A549 (cell line): ENCODE data around the gene PEX26. TPM values are rescaled to one million over a fixed set of nuclear protein-coding genes. Genes with fewer than 3 reads are reported as not detected.

Experiments used
- ATOH8 ChIP-seq: fragments of 250-450 bp; sonication (Bioruptor Pico); IDR thresholded peaks from 2 replicates; pipeline ENCODE4 v1.5.0; 2020; ENCODE audit warnings: low read depth, mild to moderate bottlenecking, moderate library complexity
- CBX2 ChIP-seq: fragments of 200-600 bp; sonication (generic); IDR thresholded peaks from 2 replicates; pipeline ENCODE4 v1.6.1; 2016; ENCODE audit warnings: low read depth, mild to moderate bottlenecking, borderline replicate concordance
- EHMT2 ChIP-seq: fragments of 200-600 bp; sonication (generic); IDR thresholded peaks from 2 replicates; pipeline ENCODE4 v1.6.1; 2016; ENCODE audit warnings: antibody characterized with exemption, low read depth, mild to moderate bottlenecking, moderate library complexity
- ESRRA ChIP-seq: fragments of 150-350 bp; IDR thresholded peaks from 2 replicates; pipeline ENCODE4 v1.6.1; 2014; ENCODE audit warnings: mild to moderate bottlenecking, low read length, borderline replicate concordance
- FOSB ChIP-seq: fragments of 250-450 bp; sonication (Bioruptor Pico); IDR thresholded peaks from 2 replicates; pipeline ENCODE4 v1.5.0; 2020; ENCODE audit warnings: mild to moderate bottlenecking, moderate library complexity
- FOSL2 ChIP-seq, 2 experiments: fragments of 450-650 bp in 1 of 2; fragments of >200 bp in 1 of 2; sonication (Bioruptor Twin) in 1 of 2; formaldehyde crosslinking; IDR thresholded peaks; 2 replicates each; pipeline versions ENCODE4 v1.5.0 to v1.6.1; 2016 to 2020; ENCODE audit warnings: mild to moderate bottlenecking in 1 of 2, moderate library complexity in 1 of 2
- FOXS1 ChIP-seq: fragments of 250-450 bp; sonication (Bioruptor Pico); IDR thresholded peaks from 2 replicates; pipeline ENCODE4 v1.5.0; 2020; ENCODE audit warnings: mild to moderate bottlenecking, moderate library complexity
- HES2 ChIP-seq: fragments of >200 bp; sonication (Bioruptor Twin); formaldehyde crosslinking; IDR thresholded peaks from 2 replicates; pipeline ENCODE4 v1.6.1; 2016
- HOXB5 ChIP-seq: fragments of 250-450 bp; sonication (Bioruptor Pico); IDR thresholded peaks from 2 replicates; pipeline ENCODE4 v1.5.0; 2020; ENCODE audit warnings: mild to moderate bottlenecking, moderate library complexity
- NR3C1 ChIP-seq: fragments of >200 bp; sonication (Bioruptor Twin); formaldehyde crosslinking; IDR thresholded peaks from 3 replicates; pipeline ENCODE4 v1.6.1; 2017
- RAD21 ChIP-seq, 2 experiments: fragments of >200 bp in 1 of 2; sonication (Bioruptor Twin) in 1 of 2; formaldehyde crosslinking in 1 of 2; IDR thresholded peaks in 1 of 2; conservative IDR thresholded peaks in 1 of 2; 2 replicates in 1 of 2; 3 replicates in 1 of 2; pipeline ENCODE4 v1.6.1; 2012 to 2018; ENCODE audit warnings: inconsistent platforms in 1 of 2
- polyA plus RNA-seq, 4 experiments: library from polyadenylated mRNA; depleted of rRNA in 3 of 4; stranded (reverse); fragments of >200 nt; fragmentation: RNase III in 1 of 4; extraction: RNeasy Plus Mini Kit Qiagen cat#74134 plus additional on column Dnase treatment in 1 of 4; gene quantifications; 2 replicates in 3 of 4; 3 replicates in 1 of 4; pipeline ENCODE4 v1.2.3, GENCODE V29; 2011 to 2017
- TF ChIP-seq, protein P1 (sequence below): fragments of >200 bp; sonication (Bioruptor Twin); formaldehyde crosslinking; IDR thresholded peaks from 3 replicates; pipeline ENCODE4 v1.6.1; 2016
- TF ChIP-seq, protein P2 (sequence below): fragments of 200-600 bp; sonication (generic); IDR thresholded peaks from 2 replicates; pipeline ENCODE4 v1.6.1; 2016; ENCODE audit warnings: antibody characterized with exemption, mild to moderate bottlenecking, moderate library complexity
- TF ChIP-seq, protein P3 (sequence below): fragments of 250-450 bp; sonication (Bioruptor Pico); IDR thresholded peaks from 2 replicates; pipeline ENCODE4 v1.5.0; 2021; ENCODE audit warnings: mild to moderate bottlenecking, moderate library complexity, borderline replicate concordance
- TF ChIP-seq, protein P4 (sequence below): fragments of 450-650 bp; IDR thresholded peaks from 2 replicates; pipeline ENCODE4 v1.6.1; 2014; ENCODE audit warnings: antibody characterized with exemption

Gene PEX26
- polyA plus RNA-seq, 2 of the 4 experiments (the other 2 are of a cell fraction) = 11.8 to 12.4 TPM

DNA sequence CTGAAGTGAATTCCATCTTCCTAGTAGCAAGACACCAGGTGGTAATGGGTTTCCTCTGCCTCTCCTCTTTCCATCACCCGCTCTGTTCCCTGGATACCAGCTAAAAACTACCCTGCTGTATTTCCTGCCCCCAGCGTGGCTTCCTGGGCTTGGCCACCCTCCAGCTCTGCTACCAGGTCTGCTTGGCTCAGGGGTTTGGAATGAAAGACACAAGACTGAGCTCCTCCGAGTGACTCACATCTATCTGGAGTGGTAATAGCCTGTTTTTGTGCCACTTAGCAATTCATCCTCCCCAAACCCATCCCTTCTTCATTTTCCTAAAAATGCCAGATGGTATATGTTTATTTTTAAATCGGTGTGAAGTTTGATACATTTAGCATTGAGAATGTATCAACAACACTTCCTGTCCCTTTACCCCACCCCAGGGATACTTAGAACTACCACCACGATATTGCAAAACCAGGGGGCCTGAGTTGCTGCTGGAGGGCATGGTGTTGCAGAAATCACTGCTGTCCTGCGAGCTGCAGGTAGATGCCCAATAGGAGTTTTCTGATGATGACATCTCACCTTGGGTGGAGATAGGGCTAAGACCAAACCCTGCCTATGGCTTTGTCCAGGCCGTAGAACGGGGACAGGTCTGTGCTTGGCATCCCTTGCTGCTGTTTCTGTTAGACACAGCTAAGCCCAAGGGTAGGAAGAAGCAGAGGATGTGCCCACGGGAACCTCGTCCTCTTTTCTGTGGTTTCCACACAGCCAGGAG, 45.9 kb upstream of the PEX26 start (continued):
- TF ChIP-seq FOSL2 (IDR thresholded peaks at IDR 0.05) = peak; percentile 23; the same call in 1 of the 2 replicates
- TF ChIP-seq FOSL2 (CRISPR knock-in tag; IDR thresholded peaks at IDR 0.05) = peak; percentile 71
- TF ChIP-seq, protein P1, sequence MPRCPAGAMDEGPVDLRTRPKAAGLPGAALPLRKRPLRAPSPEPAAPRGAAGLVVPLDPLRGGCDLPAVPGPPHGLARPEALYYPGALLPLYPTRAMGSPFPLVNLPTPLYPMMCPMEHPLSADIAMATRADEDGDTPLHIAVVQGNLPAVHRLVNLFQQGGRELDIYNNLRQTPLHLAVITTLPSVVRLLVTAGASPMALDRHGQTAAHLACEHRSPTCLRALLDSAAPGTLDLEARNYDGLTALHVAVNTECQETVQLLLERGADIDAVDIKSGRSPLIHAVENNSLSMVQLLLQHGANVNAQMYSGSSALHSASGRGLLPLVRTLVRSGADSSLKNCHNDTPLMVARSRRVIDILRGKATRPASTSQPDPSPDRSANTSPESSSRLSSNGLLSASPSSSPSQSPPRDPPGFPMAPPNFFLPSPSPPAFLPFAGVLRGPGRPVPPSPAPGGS = no peak
- TF ChIP-seq ATOH8 (CRISPR knock-in tag) = no peak
- TF ChIP-seq FOXS1 = no peak
- TF ChIP-seq CBX2 = no peak
- TF ChIP-seq, protein P2, sequence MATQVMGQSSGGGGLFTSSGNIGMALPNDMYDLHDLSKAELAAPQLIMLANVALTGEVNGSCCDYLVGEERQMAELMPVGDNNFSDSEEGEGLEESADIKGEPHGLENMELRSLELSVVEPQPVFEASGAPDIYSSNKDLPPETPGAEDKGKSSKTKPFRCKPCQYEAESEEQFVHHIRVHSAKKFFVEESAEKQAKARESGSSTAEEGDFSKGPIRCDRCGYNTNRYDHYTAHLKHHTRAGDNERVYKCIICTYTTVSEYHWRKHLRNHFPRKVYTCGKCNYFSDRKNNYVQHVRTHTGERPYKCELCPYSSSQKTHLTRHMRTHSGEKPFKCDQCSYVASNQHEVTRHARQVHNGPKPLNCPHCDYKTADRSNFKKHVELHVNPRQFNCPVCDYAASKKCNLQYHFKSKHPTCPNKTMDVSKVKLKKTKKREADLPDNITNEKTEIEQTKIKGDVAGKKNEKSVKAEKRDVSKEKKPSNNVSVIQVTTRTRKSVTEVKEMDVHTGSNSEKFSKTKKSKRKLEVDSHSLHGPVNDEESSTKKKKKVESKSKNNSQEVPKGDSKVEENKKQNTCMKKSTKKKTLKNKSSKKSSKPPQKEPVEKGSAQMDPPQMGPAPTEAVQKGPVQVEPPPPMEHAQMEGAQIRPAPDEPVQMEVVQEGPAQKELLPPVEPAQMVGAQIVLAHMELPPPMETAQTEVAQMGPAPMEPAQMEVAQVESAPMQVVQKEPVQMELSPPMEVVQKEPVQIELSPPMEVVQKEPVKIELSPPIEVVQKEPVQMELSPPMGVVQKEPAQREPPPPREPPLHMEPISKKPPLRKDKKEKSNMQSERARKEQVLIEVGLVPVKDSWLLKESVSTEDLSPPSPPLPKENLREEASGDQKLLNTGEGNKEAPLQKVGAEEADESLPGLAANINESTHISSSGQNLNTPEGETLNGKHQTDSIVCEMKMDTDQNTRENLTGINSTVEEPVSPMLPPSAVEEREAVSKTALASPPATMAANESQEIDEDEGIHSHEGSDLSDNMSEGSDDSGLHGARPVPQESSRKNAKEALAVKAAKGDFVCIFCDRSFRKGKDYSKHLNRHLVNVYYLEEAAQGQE = no peak
- TF ChIP-seq EHMT2 = no peak
- TF ChIP-seq, protein P3, sequence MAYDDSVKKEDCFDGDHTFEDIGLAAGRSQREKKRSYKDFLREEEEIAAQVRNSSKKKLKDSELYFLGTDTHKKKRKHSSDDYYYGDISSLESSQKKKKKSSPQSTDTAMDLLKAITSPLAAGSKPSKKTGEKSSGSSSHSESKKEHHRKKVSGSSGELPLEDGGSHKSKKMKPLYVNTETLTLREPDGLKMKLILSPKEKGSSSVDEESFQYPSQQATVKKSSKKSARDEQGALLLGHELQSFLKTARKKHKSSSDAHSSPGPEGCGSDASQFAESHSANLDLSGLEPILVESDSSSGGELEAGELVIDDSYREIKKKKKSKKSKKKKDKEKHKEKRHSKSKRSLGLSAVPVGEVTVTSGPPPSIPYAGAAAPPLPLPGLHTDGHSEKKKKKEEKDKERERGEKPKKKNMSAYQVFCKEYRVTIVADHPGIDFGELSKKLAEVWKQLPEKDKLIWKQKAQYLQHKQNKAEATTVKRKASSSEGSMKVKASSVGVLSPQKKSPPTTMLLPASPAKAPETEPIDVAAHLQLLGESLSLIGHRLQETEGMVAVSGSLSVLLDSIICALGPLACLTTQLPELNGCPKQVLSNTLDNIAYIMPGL (CRISPR knock-in tag) = no peak
- TF ChIP-seq, protein P4, sequence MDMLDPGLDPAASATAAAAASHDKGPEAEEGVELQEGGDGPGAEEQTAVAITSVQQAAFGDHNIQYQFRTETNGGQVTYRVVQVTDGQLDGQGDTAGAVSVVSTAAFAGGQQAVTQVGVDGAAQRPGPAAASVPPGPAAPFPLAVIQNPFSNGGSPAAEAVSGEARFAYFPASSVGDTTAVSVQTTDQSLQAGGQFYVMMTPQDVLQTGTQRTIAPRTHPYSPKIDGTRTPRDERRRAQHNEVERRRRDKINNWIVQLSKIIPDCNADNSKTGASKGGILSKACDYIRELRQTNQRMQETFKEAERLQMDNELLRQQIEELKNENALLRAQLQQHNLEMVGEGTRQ = no peak
- TF ChIP-seq NR3C1 = no peak
- TF ChIP-seq FOSB = no peak
- TF ChIP-seq ESRRA = no peak
- TF ChIP-seq HES2 = no peak
- no peak for TF ChIP-seq HOXB5 (CRISPR knock-in tag)
- TF ChIP-seq RAD21 (conservative IDR thresholded peaks at IDR 0.05 in 1 of 2, IDR thresholded peaks at IDR 0.05 in 1 of 2) = no peak
